Measurements from ENCODE around the gene PFN1.

- TF ChIP-seq CTCF (IDR thresholded peaks at IDR 0.05) (no peak), POLR2A (IDR thresholded peaks at IDR 0.05) (peak in 1 of 2 donors; percentile 19)
Measured at GRCh38 chr17:4947411-4948165, 742 bp downstream of the PFN1 start.
